Activated T-cell treated with anti-CD3 and anti-CD28 coated beads, Interleukin-2, amount 50 U/mL, for 48 hours (primary cell): ENCODE data around the gene RPP30.

Experiments
- DNase-seq, 2 experiments: peaks; one replicate each; pipeline ENCODE4 v3.0.0-alpha.2; 2020

RPP30 gene

GRCh38 chr10:90947030-90947960 lies 75.5 kb downstream of the RPP30 start:
- DNase-seq = no peak
